Loucy (cell line): ENCODE results near the gene CHTOP.

Experiments
- H2AFZ ChIP-seq: fragments of 200-600 bp; sonication (generic); 2 replicates; pipeline ENCODE4 v1.6.0; 2016; ENCODE audit warnings: antibody characterized with exemption, mild to moderate bottlenecking, low read length, moderate library complexity
- H3F3A ChIP-seq: fragments of 200-600 bp; 2 replicates; pipeline ENCODE4 v1.6.0; 2016; ENCODE audit warnings: antibody characterized with exemption, low read depth, mild to moderate bottlenecking
- H3K27me3 ChIP-seq: fragments of 200-600 bp; sonication (generic); 2 replicates; pipeline ENCODE4 v1.6.1; 2014; ENCODE audit warnings: low read length, mild to moderate bottlenecking; ENCODE audit not compliant: insufficient read depth, poor library complexity, severe bottlenecking
- H3K36me3 ChIP-seq: fragments of 200-600 bp; sonication (generic); 2 replicates; pipeline ENCODE4 v1.6.1; 2016; ENCODE audit warnings: low read length; ENCODE audit not compliant: insufficient read depth
- H3K4me1 ChIP-seq: fragments of 200-600 bp; sonication (generic); 2 replicates; pipeline ENCODE4 v1.5.1; 2014; ENCODE audit warnings: low read length, mild to moderate bottlenecking; ENCODE audit not compliant: insufficient read depth, poor library complexity, severe bottlenecking
- H3K4me2 ChIP-seq: fragments of 200-600 bp; sonication (generic); 2 replicates; pipeline ENCODE4 v1.6.0; 2014; ENCODE audit warnings: antibody characterized with exemption, low read length, low read depth, mild to moderate bottlenecking; ENCODE audit not compliant: poor library complexity, severe bottlenecking
- H3K4me3 ChIP-seq: fragments of 200-600 bp; sonication (generic); 2 replicates; pipeline ENCODE4 v1.5.1; 2014; ENCODE audit warnings: low read length, mild to moderate bottlenecking, mixed read lengths; ENCODE audit not compliant: poor library complexity, severe bottlenecking
- H3K79me2 ChIP-seq: fragments of 200-600 bp; sonication (generic); 2 replicates; pipeline ENCODE4 v1.6.1; 2014; ENCODE audit warnings: low read length; ENCODE audit not compliant: insufficient read depth
- H3K9ac ChIP-seq: fragments of 200-600 bp; sonication (generic); 2 replicates; pipeline ENCODE4 v1.6.0; 2014; ENCODE audit warnings: mild to moderate bottlenecking, low read depth, low read length, moderate library complexity; ENCODE audit not compliant: poor library complexity, severe bottlenecking
- H3K9me2 ChIP-seq: fragments of 200-600 bp; sonication (generic); replicated peaks from 2 replicates; pipeline ENCODE4 v1.6.1; 2016; ENCODE audit warnings: low read depth, low read length, mixed read lengths
- H3K9me3 ChIP-seq: fragments of 200-600 bp; sonication (generic); 2 replicates; pipeline ENCODE4 v1.6.1; 2014; ENCODE audit warnings: mild to moderate bottlenecking, antibody characterized with exemption, low read length, low read depth; ENCODE audit not compliant: insufficient read depth
- H4K20me1 ChIP-seq: fragments of 200-600 bp; sonication (generic); 2 replicates; pipeline ENCODE4 v1.6.0; 2014; ENCODE audit warnings: antibody characterized with exemption, low read length, mild to moderate bottlenecking; ENCODE audit not compliant: insufficient read depth, poor library complexity, severe bottlenecking
- EZH2phosphoT487 ChIP-seq: fragments of 200-600 bp; IDR thresholded peaks from 2 replicates; pipeline ENCODE4 v1.6.1; 2018; ENCODE audit warnings: antibody characterized with exemption, mild to moderate bottlenecking, moderate library complexity, borderline replicate concordance
- TF ChIP-seq, protein P1 (sequence below): fragments of 200-600 bp; sonication (generic); conservative IDR thresholded peaks from 2 replicates; pipeline ENCODE4 v1.5.1; 2014; ENCODE audit warnings: mild to moderate bottlenecking, antibody characterized with exemption, low read length

CHTOP gene

DNA sequence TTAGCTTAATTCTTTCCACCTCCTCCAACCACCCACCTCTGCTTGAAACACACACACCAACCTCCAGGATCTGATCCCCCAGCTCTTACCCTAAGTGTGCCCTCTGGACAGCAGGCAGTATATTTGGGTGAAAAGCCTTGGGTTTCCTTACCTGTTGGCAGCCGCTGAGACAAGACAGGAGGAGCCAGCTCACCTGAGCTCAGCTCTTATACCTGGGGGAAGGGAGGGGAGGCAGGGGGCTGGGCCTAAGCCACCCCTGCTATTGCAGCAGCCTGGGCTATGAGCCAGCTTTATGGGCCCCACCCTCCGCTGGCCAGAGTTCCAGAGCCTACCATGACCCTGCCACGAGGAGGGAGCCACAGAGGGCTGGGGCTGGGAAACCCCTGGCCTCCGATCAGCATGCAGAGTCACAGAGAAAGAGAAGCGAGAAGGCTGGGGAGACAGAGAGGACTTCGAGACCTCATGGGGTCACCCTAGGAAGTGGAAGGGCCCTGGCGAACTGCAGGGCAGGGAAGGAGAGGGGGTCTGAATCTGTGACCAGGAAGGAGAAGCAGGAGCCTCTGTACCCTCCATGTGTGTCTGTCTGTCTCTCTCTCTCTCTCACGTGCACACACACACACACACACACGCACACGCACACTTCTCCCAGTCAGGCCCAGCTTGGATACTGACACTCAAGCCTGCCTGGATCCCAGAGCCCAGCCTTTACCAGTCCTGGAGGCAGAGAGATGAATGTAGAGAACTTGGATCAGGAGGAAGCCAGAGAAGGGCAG, 17.5 kb upstream of the CHTOP start, which contains the start of gene S100A14:
TSS of gene S100A14 (minus strand) at position 182 of the 773 bp plus-strand sequence. CDS start 467 bp downstream, outside the sequence.
- Histone ChIP-seq H3K79me2 (no peaks in the 10 kb centered on the region), H3K9ac (no peak within 1 kb of the TSS), H3K9me2 (no peaks in the 10 kb centered on the region), H2AFZ (0 out of 2 replicates have a peak within 1 kb of the TSS, but pooled peaks have one; percentile 20), H3K9me3 (no peaks in the 10 kb centered on the region), H3K4me1 (peaks cover 4% of the 10 kb centered on the region), H3K36me3 (no peaks in the 10 kb centered on the region), H3K4me3 (no peak within 1 kb of the TSS), H3F3A (no peaks in the 10 kb centered on the region), H4K20me1 (no peaks in the 10 kb centered on the region), H3K4me2 (no peak within 1 kb of the TSS), H3K27me3 (no peaks in the 10 kb centered on the region)
- TF ChIP-seq, protein P1, sequence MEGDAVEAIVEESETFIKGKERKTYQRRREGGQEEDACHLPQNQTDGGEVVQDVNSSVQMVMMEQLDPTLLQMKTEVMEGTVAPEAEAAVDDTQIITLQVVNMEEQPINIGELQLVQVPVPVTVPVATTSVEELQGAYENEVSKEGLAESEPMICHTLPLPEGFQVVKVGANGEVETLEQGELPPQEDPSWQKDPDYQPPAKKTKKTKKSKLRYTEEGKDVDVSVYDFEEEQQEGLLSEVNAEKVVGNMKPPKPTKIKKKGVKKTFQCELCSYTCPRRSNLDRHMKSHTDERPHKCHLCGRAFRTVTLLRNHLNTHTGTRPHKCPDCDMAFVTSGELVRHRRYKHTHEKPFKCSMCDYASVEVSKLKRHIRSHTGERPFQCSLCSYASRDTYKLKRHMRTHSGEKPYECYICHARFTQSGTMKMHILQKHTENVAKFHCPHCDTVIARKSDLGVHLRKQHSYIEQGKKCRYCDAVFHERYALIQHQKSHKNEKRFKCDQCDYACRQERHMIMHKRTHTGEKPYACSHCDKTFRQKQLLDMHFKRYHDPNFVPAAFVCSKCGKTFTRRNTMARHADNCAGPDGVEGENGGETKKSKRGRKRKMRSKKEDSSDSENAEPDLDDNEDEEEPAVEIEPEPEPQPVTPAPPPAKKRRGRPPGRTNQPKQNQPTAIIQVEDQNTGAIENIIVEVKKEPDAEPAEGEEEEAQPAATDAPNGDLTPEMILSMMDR = no peak
- TF ChIP-seq EZH2phosphoT487 = no peak

- peaks cover 4% of the 10 kb centered on the region for H3K4me1 ChIP-seq
- H3K9me3 ChIP-seq = no peaks in the 10 kb centered on the region
- no peaks in the 10 kb centered on the region for H3F3A ChIP-seq
- no peak overlapping the region for H3K9ac ChIP-seq
- H2AFZ ChIP-seq = no peak overlapping the region
- H4K20me1 ChIP-seq = no peaks in the 10 kb centered on the region
- H3K79me2 ChIP-seq = no peaks in the 10 kb centered on the region
- no peak for TF ChIP-seq EZH2phosphoT487
- TF ChIP-seq, protein P1 = no peak
- no peak overlapping the region for H3K4me2 ChIP-seq
- no peaks in the 10 kb centered on the region for H3K9me2 ChIP-seq
- H3K36me3 ChIP-seq = no peaks in the 10 kb centered on the region
- no peak overlapping the region for H3K4me3 ChIP-seq
- no peaks in the 10 kb centered on the region for H3K27me3 ChIP-seq
These were observed 17.0 kb upstream of the CHTOP start for GRCh38 chr1:153616917-153617311.

DNA sequence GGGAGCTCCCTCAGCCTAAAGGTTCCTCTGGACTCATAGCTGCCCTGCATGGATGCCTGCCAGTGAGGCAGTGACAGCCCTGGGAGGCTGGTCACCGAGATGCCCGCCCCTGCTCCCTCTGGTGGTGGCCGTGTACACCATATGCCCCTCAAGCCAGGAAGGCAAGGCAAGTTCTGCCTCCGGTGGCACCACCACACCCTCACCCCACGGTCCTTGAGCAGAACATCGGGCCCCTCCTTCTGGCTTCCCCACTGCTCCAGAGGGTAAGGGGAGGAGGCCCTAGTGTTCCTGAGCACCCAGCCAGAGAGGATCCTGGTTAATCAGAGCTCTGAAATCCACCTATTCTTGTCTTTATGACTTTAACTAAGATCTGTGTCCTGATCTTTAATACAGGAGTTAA, 16.2 kb upstream of the CHTOP start:
- no peak for TF ChIP-seq EZH2phosphoT487
- TF ChIP-seq, protein P1 = peak; percentile 87
- Histone ChIP-seq H3K79me2 (no peaks in the 10 kb centered on the region), H3K36me3 (no peaks in the 10 kb centered on the region), H3K4me3 (no peak overlapping the region), H3F3A (no peaks in the 10 kb centered on the region), H3K9me3 (no peaks in the 10 kb centered on the region), H3K4me2 (no peak overlapping the region), H3K9me2 (no peaks in the 10 kb centered on the region), H3K9ac (peak overlapping the region; percentile 27), H3K4me1 (peaks cover 4% of the 10 kb centered on the region), H3K27me3 (no peaks in the 10 kb centered on the region), H2AFZ (peak overlapping the region; percentile 86), H4K20me1 (no peaks in the 10 kb centered on the region)
